GM12864 (cell line): Measurements from ENCODE around the gene ATP5ME.

ENCODE experiments used
- DNase-seq: peaks from one replicate; pipeline ENCODE4 v3.0.0-alpha.2; 2011; ENCODE audit warnings: low read depth
- H3K4me3 ChIP-seq: 2 replicates; pipeline ENCODE4 v1.5.1; 2011; ENCODE audit warnings: mild to moderate bottlenecking, low read depth, low read length, control low read depth
- CTCF ChIP-seq: IDR thresholded peaks from 2 replicates; pipeline ENCODE4 v1.5.1; 2011; ENCODE audit warnings: low read depth, mild to moderate bottlenecking, moderate library complexity, low read length, control low read depth, inconsistent platforms; ENCODE audit errors: missing control alignments

Gene ATP5ME

GRCh38 chr4:625631-626161 is 48.4 kb downstream of the ATP5ME start:
- no peak overlapping the region for H3K4me3 ChIP-seq
- no peak for DNase-seq
- no peak for TF ChIP-seq CTCF

GRCh38 chr4:624705-625590 is 49.1 kb downstream of the ATP5ME start, which contains the start of gene PDE6B:
PDE6B (plus strand) TSS chr4:625573; CDS start chr4:625627, 54 bp downstream.
- no peak within 1 kb of the TSS for H3K4me3 ChIP-seq
- DNase-seq, result no peak
- TF ChIP-seq CTCF, result no peak

- H3K4me3 ChIP-seq, result no peak overlapping the region
- no peak for DNase-seq
- TF ChIP-seq CTCF, result no peak
Measured at GRCh38 chr4:623914-624566, 50.0 kb downstream of the ATP5ME start.

GRCh38 chr4:622996-623913 is 50.8 kb downstream of the ATP5ME start:
- no peak for DNase-seq
- no peak overlapping the region for H3K4me3 ChIP-seq
- TF ChIP-seq CTCF, result no peak
